CD4-positive, alpha-beta T cell (primary cell): ENCODE measurements around the gene RAB5B. TPM values are rescaled to one million over a fixed set of nuclear protein-coding genes. Genes with fewer than 3 reads are reported as not detected.

Experiments used
- ATAC-seq: fragments of 200-7000 bp; cut with Tn5 transposase; one replicate; pipeline ENCODE4 v1.10.0; 2022; ENCODE audit warnings: mild to moderate bottlenecking; ENCODE audit not compliant: poor library complexity
- CTCF ChIA-PET: fragments of 350-600 bp; sonication (Branson Sonifier 250); formaldehyde crosslinking; loops from one replicate; lab custom pipeline; 2021; ENCODE audit warnings: antibody characterized with exemption, inconsistent platforms; lab: Charles Lee
- POLR2A ChIA-PET: fragments of 350-600 bp; sonication (Branson Sonifier 250); formaldehyde crosslinking; loops from one replicate; lab custom pipeline; 2021; ENCODE audit warnings: antibody characterized with exemption, inconsistent platforms; lab: Charles Lee
- DNase-seq, 14 experiments: peaks; one replicate each; pipeline ENCODE4 v3.0.0-alpha.2; 2013 to 2020; ENCODE audit warnings: mixed read lengths in 2 of 14
- H3K27ac ChIP-seq, 2 donors: one replicate each; pipeline versions ENCODE4 v1.5.1 to v1.7.0; 2013; ENCODE audit warnings: low read length in 2 of 2, low read depth in 1 of 2, mild to moderate bottlenecking in 1 of 2
- H3K27me3 ChIP-seq, 2 experiments: 1 replicate in 1 of 2; 2 replicates in 1 of 2; pipeline versions ENCODE4 v1.6.1 to v1.7.0; 2013; ENCODE audit warnings: low read length in 2 of 2, control low read depth in 1 of 2, mild to moderate bottlenecking in 1 of 2, moderate library complexity in 1 of 2; ENCODE audit not compliant: insufficient read depth in 2 of 2, control insufficient read depth in 1 of 2
- H3K36me3 ChIP-seq: one replicate; pipeline ENCODE4 v1.6.1; 2013; ENCODE audit warnings: low read length, control low read depth; ENCODE audit not compliant: insufficient read depth
- H3K4me1 ChIP-seq: one replicate; pipeline ENCODE4 v1.6.1; 2013; ENCODE audit warnings: low read length, control low read depth; ENCODE audit not compliant: insufficient read depth
- H3K4me3 ChIP-seq: one replicate; pipeline ENCODE4 v1.5.1; 2013; ENCODE audit warnings: mild to moderate bottlenecking, low read length, moderate library complexity
- H3K9me3 ChIP-seq, 2 experiments: 1 replicate in 1 of 2; 2 replicates in 1 of 2; pipeline versions ENCODE4 v1.6.1 to v1.7.0; 2013; ENCODE audit warnings: low read length in 2 of 2, mild to moderate bottlenecking in 2 of 2, control low read depth in 1 of 2, moderate library complexity in 1 of 2; ENCODE audit not compliant: control insufficient read depth in 1 of 2, insufficient read depth in 1 of 2
- H3K27ac Mint-ChIP-seq: one replicate; pipeline ENCODE4 v1.8.0; 2020; ENCODE audit warnings: mixed read lengths
- H3K27me3 Mint-ChIP-seq: one replicate; pipeline ENCODE4 v1.8.0; 2021; ENCODE audit warnings: mixed read lengths
- H3K36me3 Mint-ChIP-seq: one replicate; pipeline ENCODE4 v1.8.0; 2021; ENCODE audit warnings: low read depth, mixed read lengths
- H3K4me1 Mint-ChIP-seq: one replicate; pipeline ENCODE4 v1.8.0; 2021; ENCODE audit warnings: low read depth, mixed read lengths
- H3K4me3 Mint-ChIP-seq: one replicate; pipeline ENCODE4 v1.8.0; 2020; ENCODE audit warnings: mild to moderate bottlenecking, mixed read lengths
- H3K9me3 Mint-ChIP-seq: one replicate; pipeline ENCODE4 v1.8.0; 2020; ENCODE audit warnings: mixed read lengths
- CTCF ChIP-seq: fragments of 200-600 bp; IDR thresholded peaks from one replicate; pipeline ENCODE4 v1.8.0; 2022; ENCODE audit warnings: antibody characterized with exemption, mild to moderate bottlenecking
- intact Hi-C, 2 experiments: fragments of 100-400 bp; cut with DNase I in 1 of 2; cut with micrococcal nuclease in 1 of 2; formaldehyde crosslinking; loops; one replicate each; pipeline versions ENCODE4 v1.15.1 to v1.9.0; 2023 to 2025; cut with DNase I, micrococcal nuclease
- total RNA-seq, 174 experiments: library from RNA in 2 of 174; stranded (reverse) in 2 of 174; gene quantifications; one replicate each; pipeline ENCODE4 v1.2.3 and lab custom pipeline; 2021 to 2026

RAB5B gene
- total RNA-seq, 2 experiments from 2014 or later, result 21.6 to 27.4 TPM

DNA sequence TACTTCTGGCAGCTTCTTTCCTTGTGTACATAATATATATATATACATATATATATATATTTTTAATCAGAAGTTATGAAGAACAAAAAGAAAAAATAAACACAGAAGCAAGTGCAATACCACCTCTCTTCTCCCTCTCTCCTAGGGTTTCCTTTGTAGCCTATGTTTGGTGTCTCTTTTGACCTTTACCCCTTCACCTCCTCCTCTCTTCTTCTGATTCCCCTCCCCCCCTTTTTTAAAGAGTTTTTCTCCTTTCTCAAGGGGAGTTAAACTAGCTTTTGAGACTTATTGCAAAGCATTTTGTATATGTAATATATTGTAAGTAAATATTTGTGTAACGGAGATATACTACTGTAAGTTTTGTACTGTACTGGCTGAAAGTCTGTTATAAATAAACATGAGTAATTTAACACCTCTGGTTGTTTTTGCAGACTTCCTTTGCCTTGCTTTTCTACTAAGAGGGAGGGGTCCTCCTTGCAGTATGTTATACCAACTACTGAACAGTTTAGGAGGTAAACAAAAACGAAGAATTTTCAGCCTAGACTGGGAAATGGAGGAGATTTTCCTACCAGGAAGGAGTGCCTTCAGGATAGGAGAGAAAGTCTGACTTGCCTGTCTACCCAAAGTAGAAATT is 64.3 kb downstream of the RAB5B start:
- H3K4me3 ChIP-seq, result no peak overlapping the region
- ATAC-seq (no peak), DNase-seq (no peak)
- Mint-ChIP-seq H3K4me3 (no peak overlapping the region), H3K9me3 (no peaks in the 10 kb centered on the region), H3K27me3 (no peaks in the 10 kb centered on the region), H3K27ac (peak overlapping the region; percentile 61), H3K36me3 (peaks cover 42% of the 10 kb centered on the region), H3K4me1 (peaks cover 40% of the 10 kb centered on the region)
- no peak for TF ChIP-seq CTCF
- CTCF ChIA-PET, result interaction anchor here (0.8 to 1.3 kb wide), 3 partner anchors 8 to 17 kb away, joined by 3 to 6 read pairs (median 4); partner anchors contain the start of gene IKZF4
- H3K4me1 ChIP-seq, result peaks cover 31% of the 10 kb centered on the region
- H3K36me3 ChIP-seq, result peaks cover 19% of the 10 kb centered on the region
- intact Hi-C loops, result no loop called here
- no peaks in the 10 kb centered on the region for H3K27me3 ChIP-seq
- POLR2A ChIA-PET, result no interaction called here
- H3K27ac ChIP-seq, result no peak overlapping the region
- no peaks in the 10 kb centered on the region for H3K9me3 ChIP-seq

- Mint-ChIP-seq H3K4me1 (peaks cover 43% of the 10 kb centered on the region), H3K9me3 (no peaks in the 10 kb centered on the region), H3K4me3 (no peak overlapping the region), H3K27me3 (no peaks in the 10 kb centered on the region), H3K36me3 (peaks cover 52% of the 10 kb centered on the region), H3K27ac (peak overlapping the region; percentile 86)
- ChIA-PET POLR2A (interaction anchor here (0.6 to 1.5 kb wide), 10 partner anchors 18 to 301 kb away, joined by 3 to 12 read pairs (median 4); partner anchors contain the start of genes IKZF4, PA2G4, RAB5B and RNF41), CTCF (interaction anchor here (0.7 to 2.5 kb wide), 7 partner anchors 44 to 301 kb away, joined by 3 to 18 read pairs (median 3); partner anchors contain the start of gene RAB5B)
- H3K36me3 ChIP-seq, result peaks cover 27% of the 10 kb centered on the region
- peaks cover 30% of the 10 kb centered on the region for H3K4me1 ChIP-seq
- no peak for DNase-seq
- no peak for ATAC-seq
- H3K27me3 ChIP-seq, result no peaks in the 10 kb centered on the region
- no peak overlapping the region for H3K27ac ChIP-seq
- intact Hi-C loops, result loop anchor here (2.0 to 10.0 kb wide), 9 partner anchors 43 to 301 kb away; partner anchors contain the start of genes ANKRD52 (in 1 of the 2), DGKA (in 1 of the 2), DNAJC14 (in 1 of the 2) and GDF11 (in 1 of the 2)
- TF ChIP-seq CTCF, result no peak
- no peaks in the 10 kb centered on the region for H3K9me3 ChIP-seq
- H3K4me3 ChIP-seq, result no peak overlapping the region
These were observed 66.3 kb downstream of the RAB5B start for GRCh38 chr12:56040151-56040550.

GRCh38 chr12:56040963-56041551 is 67.2 kb downstream of the RAB5B start:
- Mint-ChIP-seq H3K27me3 (no peaks in the 10 kb centered on the region), H3K4me3 (peak overlapping the region; percentile 94), H3K9me3 (no peaks in the 10 kb centered on the region), H3K4me1 (peaks cover 44% of the 10 kb centered on the region), H3K27ac (peak overlapping the region; percentile 86), H3K36me3 (peaks cover 50% of the 10 kb centered on the region)
- POLR2A ChIA-PET, result interaction anchor here (1.0 to 1.5 kb wide), 9 partner anchors 19 to 302 kb away, joined by 3 to 12 read pairs (median 3); partner anchors contain the start of genes PA2G4, RNF41 and SUOX
- peak in 1 of 14 experiments; percentile 10 for DNase-seq
- Histone ChIP-seq H3K36me3 (peaks cover 33% of the 10 kb centered on the region), H3K9me3 (no peaks in the 10 kb centered on the region), H3K27ac (peak overlapping the region; percentile 67 to 88), H3K4me1 (peaks cover 29% of the 10 kb centered on the region), H3K4me3 (peak overlapping the region; percentile 95), H3K27me3 (no peaks in the 10 kb centered on the region)
- ATAC-seq, result no peak
- CTCF ChIA-PET, result interaction anchor here (0.7 to 2.5 kb wide), 8 partner anchors 12 to 302 kb away, joined by 3 to 18 read pairs (median 3); partner anchors contain the start of gene RAB5B
- no peak for TF ChIP-seq CTCF
- intact Hi-C loops, result loop anchor here (1.0 to 10.0 kb wide), 11 partner anchors 34 to 302 kb away; partner anchors contain the start of genes ANKRD52 (in 1 of the 2), DGKA (in 1 of the 2), DNAJC14 (in 1 of the 2) and GDF11 (in 1 of the 2)
